AG04450 (cell line): Measurements from ENCODE around the gene KCTD18. TPM values are rescaled to one million over a fixed set of nuclear protein-coding genes. Genes with fewer than 3 reads are reported as not detected.

Experiments
- CTCF ChIA-PET: fragments of 300-600, 350-600 bp; formaldehyde crosslinking; extraction: SDS; loops from one replicate; lab custom pipeline; 2022; ENCODE audit warnings: antibody characterized with exemption, inconsistent platforms; lab: Charles Lee
- POLR2A ChIA-PET: fragments of 350-600 bp; formaldehyde crosslinking; extraction: SDS; loops from one replicate; lab custom pipeline; 2021; ENCODE audit warnings: antibody characterized with exemption, inconsistent platforms; lab: Yijun Ruan, JAX
- DNase-seq: peaks from one replicate; pipeline ENCODE4 v3.0.0-alpha.2; 2011; ENCODE audit warnings: low read depth, low spot score
- H3K27ac ChIP-seq: one replicate; pipeline ENCODE4 v1.5.1; 2012; ENCODE audit warnings: low read depth, low read length, control low read depth
- H3K27me3 ChIP-seq: one replicate; pipeline ENCODE4 v1.6.0; 2012; ENCODE audit warnings: low read length; ENCODE audit not compliant: control insufficient read depth, insufficient read depth
- H3K4me3 ChIP-seq: 2 replicates; pipeline ENCODE4 v1.5.1; 2011; ENCODE audit warnings: mild to moderate bottlenecking, low read depth, low read length, control low read depth
- H3K9me3 ChIP-seq: 2 replicates; pipeline ENCODE4 v1.5.1; 2012; ENCODE audit warnings: low read length; ENCODE audit not compliant: control insufficient read depth, insufficient read depth
- CTCF ChIP-seq: IDR thresholded peaks from 2 replicates; pipeline ENCODE4 v1.5.1; 2011; ENCODE audit warnings: low read depth, low read length, control low read depth, inconsistent platforms
- polyA plus RNA-seq: library from polyadenylated mRNA; depleted of rRNA; stranded (reverse); fragments of >200 nt; gene quantifications from 2 replicates; pipeline ENCODE4 v1.2.3, GENCODE V29; 2011

The KCTD18 gene
- polyA plus RNA-seq, 1 experiment = 13.8 TPM

GRCh38 chr2:200528228-200528627 lies 18.4 kb upstream of the KCTD18 start:
- TF ChIP-seq CTCF = no peak
- H3K9me3 ChIP-seq = no peaks in the 10 kb centered on the region

GRCh38 chr2:200525882-200526651 lies 16.2 kb upstream of the KCTD18 start, which contains the start of gene SGO2:
Gene SGO2, plus strand, starts transcription at chr2:200526207. Its CDS starts 6,769 bp downstream, at chr2:200532976.
- peak within 1 kb of the TSS; percentile 91 for H3K4me3 ChIP-seq
- ChIA-PET POLR2A (interaction anchor here (1.0 kb wide), 1 partner anchor 119 kb away, joined by 5 read pairs; no protein-coding TSS in a partner anchor), CTCF (interaction anchor here (0.6 to 2.0 kb wide), 5 partner anchors 16 to 553 kb away, joined by 3 to 10 read pairs (median 3); partner anchors contain the start of genes AOX1 and KCTD18)
- peaks cover 5% of the 10 kb centered on the region for H3K27me3 ChIP-seq
- peak; percentile 79 for DNase-seq
- H3K9me3 ChIP-seq = no peaks in the 10 kb centered on the region
- 0 out of 2 replicates have a peak, but pooled peaks have one; percentile 5 for TF ChIP-seq CTCF
- H3K27ac ChIP-seq = peak within 1 kb of the TSS; percentile 53

More at GRCh38 chr2:200528228-200528627, 18.4 kb upstream of the KCTD18 start:
- CTCF ChIA-PET = interaction anchor here (1.2 kb wide), 1 partner anchor 555 kb away, joined by 3 read pairs; no protein-coding TSS in a partner anchor
- POLR2A ChIA-PET = no interaction called here
- H3K27me3 ChIP-seq = no peaks in the 10 kb centered on the region
- H3K4me3 ChIP-seq = no peak overlapping the region
- no peak overlapping the region for H3K27ac ChIP-seq
- DNase-seq = no peak

- DNase-seq = no peak
- Histone ChIP-seq H3K27me3 (peaks cover 5% of the 10 kb centered on the region), H3K9me3 (no peaks in the 10 kb centered on the region), H3K4me3 (peak overlapping the region; percentile 91), H3K27ac (no peak overlapping the region)
- TF ChIP-seq CTCF = no peak
- ChIA-PET POLR2A (interaction anchor here (0.6 to 1.0 kb wide), 2 partner anchors 75 to 119 kb away, joined by 3 to 5 read pairs; no protein-coding TSS in a partner anchor), CTCF (interaction anchor here (0.9 to 2.0 kb wide), 3 partner anchors 16 to 552 kb away, joined by 3 to 10 read pairs (median 8); partner anchors contain the start of genes AOX1 and KCTD18)
Observed at GRCh38 chr2:200525551-200525881, 15.6 kb upstream of the KCTD18 start.

GRCh38 chr2:200525066-200525465 lies 15.2 kb upstream of the KCTD18 start:
- no peak overlapping the region for H3K27ac ChIP-seq
- TF ChIP-seq CTCF = no peak
- ChIA-PET POLR2A (interaction anchor here (0.6 kb wide), 1 partner anchor 76 kb away, joined by 3 read pairs; no protein-coding TSS in a partner anchor), CTCF (interaction anchor here (0.9 to 2.0 kb wide), 3 partner anchors 15 to 552 kb away, joined by 3 to 10 read pairs (median 8); partner anchors contain the start of genes AOX1 and KCTD18)
- peak; percentile 11 for DNase-seq
- H3K27me3 ChIP-seq = peaks cover 5% of the 10 kb centered on the region
- H3K9me3 ChIP-seq = no peaks in the 10 kb centered on the region
- no peak overlapping the region for H3K4me3 ChIP-seq
